Measurements from ENCODE around the gene PTGDS.

Gene PTGDS

DNA sequence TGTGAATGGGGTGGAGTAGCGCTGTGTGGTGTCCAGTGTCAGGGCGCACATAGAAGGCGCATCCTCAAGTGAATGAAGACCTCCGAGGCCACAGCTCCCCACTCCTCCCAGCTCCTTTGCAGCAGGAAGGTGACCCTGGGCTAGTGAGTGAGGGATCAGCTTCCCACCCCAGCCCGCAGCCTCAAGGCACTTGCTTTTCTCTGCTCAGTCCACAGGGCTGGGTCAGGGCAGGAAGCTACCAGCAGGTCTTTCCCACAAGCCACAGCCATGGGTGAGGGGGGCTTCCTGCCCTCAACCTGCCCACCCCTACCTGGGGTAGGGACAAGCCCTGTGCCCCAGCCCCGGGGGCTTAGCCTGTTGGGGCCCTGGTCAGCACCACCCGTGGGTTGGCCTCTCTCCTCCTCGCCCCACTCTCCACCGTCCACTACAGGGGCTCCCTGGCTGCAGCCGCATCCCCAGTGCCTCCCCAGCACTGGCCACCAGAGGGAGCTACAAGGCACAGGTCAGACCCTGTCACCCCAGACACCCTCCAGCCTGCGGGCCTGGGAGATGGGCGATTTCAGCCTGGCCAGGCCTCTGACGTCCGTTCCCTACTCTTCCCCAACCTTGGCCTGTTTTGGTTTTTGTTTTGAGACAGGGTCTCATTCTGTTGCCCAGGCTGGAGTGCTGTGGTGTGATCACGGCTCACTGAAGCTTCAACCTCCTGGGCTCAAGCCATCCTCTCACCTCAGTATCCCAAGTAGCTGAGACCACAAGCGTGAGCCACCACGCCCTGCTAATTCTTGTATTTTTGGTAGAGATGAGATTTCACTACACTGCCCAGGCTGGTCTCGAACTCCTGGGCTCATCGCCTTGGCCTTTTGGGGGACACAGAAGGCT lies 52.0 kb downstream of the PTGDS start:
- TF ChIP-seq, protein P1, sequence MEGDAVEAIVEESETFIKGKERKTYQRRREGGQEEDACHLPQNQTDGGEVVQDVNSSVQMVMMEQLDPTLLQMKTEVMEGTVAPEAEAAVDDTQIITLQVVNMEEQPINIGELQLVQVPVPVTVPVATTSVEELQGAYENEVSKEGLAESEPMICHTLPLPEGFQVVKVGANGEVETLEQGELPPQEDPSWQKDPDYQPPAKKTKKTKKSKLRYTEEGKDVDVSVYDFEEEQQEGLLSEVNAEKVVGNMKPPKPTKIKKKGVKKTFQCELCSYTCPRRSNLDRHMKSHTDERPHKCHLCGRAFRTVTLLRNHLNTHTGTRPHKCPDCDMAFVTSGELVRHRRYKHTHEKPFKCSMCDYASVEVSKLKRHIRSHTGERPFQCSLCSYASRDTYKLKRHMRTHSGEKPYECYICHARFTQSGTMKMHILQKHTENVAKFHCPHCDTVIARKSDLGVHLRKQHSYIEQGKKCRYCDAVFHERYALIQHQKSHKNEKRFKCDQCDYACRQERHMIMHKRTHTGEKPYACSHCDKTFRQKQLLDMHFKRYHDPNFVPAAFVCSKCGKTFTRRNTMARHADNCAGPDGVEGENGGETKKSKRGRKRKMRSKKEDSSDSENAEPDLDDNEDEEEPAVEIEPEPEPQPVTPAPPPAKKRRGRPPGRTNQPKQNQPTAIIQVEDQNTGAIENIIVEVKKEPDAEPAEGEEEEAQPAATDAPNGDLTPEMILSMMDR (IDR thresholded peaks at IDR 0.05; ENCODE audit: extremely low read depth, missing control alignments), result peak; percentile 88
- peak; percentile 88 for DNase-seq (ENCODE audit: low spot score)

DNA sequence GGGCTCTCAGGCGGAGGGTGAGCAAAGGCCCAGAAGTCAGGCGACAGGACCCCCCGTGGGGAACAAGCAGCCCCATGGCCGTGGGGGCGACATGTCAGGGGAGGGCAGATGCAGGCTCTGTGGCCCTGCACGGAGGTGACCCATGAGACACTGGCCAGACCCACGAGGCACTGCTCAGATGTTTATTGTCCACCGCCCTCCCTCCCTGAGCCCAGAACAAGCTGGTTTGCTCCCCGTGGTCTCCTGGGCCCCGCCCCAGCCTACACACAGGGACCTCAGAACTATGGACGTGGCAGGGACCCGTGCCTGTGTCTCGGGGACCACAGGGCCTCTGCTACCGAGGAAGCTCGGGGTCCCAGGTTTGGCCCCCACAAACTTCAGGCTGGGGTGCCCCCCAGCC lies 52.7 kb downstream of the PTGDS start:
- no peak for DNase-seq (ENCODE audit: low spot score)
- TF ChIP-seq, protein P1 (IDR thresholded peaks at IDR 0.05; ENCODE audit: extremely low read depth, missing control alignments), result no peak

DNA sequence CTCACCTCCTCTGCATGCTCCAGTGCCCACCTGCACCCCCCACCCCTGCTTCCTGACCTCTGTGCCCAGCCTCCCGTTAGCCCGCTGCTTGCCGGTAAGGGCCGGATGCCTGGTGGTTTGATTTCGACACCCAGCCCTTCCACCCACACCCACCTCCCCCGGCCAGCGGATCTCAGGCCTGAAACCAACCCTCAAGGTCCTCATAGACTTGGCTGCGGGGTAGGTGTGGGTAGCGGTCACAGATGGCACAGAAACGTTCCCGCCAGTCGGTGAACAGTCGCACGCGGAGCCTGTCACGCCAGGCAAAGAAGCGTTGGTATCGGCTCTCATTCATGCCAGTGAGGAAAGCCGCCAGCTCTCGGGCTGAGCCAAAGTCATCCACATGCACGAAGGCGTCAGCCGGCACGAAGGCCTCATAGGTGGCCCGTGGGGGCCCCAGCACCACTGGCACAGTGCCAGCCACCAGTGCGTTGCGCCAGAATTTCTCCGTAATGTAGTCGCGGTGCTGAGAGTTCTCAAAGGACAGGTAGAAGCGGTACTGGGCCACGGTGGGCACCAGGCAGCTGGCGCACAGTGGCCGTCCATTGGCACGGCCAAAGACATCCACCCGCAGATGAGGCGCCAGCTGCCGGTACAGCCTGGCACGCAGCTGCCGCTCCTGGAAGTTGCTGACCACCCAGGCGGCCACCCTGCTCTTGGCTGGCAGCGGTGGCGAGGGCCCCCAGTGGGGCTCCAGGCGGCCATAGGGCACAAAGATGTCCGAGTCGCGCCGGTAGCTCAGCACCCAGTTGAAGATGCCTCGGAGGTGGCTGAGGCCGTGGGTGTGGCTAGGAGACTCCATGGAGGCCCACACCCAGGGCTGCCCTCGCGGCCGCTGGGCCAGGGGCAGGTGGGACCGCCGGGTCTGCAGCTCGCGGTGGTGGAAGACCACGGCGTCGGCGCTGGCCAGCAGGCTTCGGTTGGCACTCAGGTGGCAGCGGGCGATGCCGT lies 53.5 kb downstream of the PTGDS start:
- DNase-seq (ENCODE audit: low spot score), result no peak
- TF ChIP-seq, protein P1 (IDR thresholded peaks at IDR 0.05; ENCODE audit: extremely low read depth, missing control alignments), result no peak
